Mucosa of gallbladder (tissue), 1 donor: ENCODE data around the gene KXD1. TPM values are rescaled to one million over a fixed set of nuclear protein-coding genes. Genes with fewer than 3 reads are reported as not detected.
"Not testable (repeated sequence)": the region's sequence is repeated elsewhere in the genome, so short reads cannot be mapped to it uniquely, and the experiment has no call there.

Source experiments
- DNase-seq: peaks from one replicate; pipeline ENCODE4 v3.0.0-alpha.2; 2020; ENCODE audit warnings: low spot score
- total RNA-seq: library from RNA; stranded (reverse); gene quantifications from one replicate; pipeline ENCODE4 v1.2.1, GENCODE V29; 2021
- donor health status: DM: no; HTN: no; CAD: no.

Gene KXD1
- total RNA-seq, 1 donor from 2014 or later, result 70.5 TPM

DNA sequence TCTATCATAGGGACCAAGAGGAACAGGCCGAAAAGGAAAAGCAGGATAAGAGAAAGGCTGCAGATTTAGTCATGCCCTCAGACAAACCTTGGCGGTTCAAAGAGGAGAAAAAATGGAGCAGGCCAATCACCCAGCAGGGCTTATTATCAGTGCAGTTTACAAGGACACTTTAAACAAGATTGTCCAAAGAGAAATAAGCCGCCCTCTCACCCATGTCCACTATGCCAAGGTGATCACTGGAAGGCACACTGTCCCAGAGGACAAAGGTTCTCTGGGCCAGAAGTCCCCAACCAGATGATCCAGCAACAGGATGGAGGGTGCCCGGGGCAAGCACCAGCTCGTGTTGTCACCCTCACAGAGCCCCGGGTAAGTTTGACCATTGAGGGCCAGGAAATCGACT is 22.6 kb downstream of the KXD1 start:
- no peak for DNase-seq

DNA sequence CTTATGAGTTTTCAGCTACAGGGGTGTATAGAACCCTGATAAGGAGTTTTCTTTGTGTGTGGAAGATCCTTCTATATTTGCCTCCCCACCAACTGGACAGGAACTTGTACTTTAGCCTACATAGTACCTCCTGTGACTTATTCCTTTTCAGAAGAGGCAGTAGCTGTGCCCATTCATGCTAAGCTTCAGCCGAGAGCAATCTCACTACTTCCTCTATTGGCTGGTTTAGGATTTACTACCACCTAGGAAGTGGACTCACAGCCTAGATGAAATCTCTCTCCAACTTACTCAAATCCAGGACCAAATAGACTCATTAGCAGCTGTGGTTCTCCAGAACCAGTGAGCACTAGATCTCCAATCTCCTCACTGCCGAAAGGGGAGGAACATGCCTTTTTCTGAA is 28.6 kb downstream of the KXD1 start:
- DNase-seq, result no peak

DNA sequence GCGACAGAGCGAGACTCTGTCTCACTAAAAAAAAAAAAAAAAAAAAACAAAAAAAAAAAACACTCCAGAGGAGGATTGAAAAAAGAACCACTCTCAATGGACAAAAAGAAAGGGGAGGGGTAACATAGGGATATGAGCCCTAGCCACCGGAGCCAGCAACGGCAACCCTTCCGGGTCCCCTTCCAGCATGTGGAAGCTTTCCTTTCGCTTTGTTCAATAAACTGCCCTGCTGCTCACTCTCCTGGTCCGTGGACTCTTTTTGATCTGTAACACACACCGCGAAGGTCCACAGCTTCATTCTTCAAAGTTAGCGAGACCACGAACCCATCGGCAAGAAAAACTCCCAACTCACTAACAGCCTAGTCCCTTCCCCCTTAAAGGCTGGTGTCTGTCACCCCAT is 29.9 kb downstream of the KXD1 start:
- no peak for DNase-seq

DNA sequence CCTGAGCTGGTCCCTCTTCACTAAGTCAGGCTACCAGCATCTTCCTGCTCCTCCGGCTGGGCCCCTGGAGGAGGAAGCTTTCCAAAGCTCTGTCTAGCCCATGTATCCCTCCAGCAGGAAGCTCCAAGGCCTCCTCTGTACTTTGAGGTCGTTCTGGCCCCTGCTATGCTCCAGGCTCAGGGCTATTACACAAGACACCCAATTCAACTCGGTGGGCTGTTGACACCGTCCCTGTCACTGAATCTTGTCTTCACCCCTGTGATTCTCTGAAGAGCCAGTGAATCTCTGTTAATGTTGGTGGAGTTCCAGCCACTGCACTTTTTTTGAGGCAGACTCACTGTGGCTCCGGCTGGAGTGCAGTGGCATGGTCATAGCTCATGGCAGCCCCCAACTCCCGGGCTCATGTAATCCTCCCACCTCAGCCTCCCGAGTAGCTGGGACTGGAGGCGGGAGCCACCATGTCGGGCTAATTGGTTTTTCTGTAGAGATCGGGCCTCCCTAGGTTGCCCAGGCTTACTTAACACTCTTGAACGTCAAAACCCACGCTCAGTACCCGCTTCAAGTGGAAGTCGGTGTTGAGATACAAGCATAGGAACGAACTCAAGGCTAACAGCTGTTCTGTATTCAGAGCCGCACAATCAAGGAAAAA is 30.4 kb downstream of the KXD1 start:
- DNase-seq, result no peak

DNA sequence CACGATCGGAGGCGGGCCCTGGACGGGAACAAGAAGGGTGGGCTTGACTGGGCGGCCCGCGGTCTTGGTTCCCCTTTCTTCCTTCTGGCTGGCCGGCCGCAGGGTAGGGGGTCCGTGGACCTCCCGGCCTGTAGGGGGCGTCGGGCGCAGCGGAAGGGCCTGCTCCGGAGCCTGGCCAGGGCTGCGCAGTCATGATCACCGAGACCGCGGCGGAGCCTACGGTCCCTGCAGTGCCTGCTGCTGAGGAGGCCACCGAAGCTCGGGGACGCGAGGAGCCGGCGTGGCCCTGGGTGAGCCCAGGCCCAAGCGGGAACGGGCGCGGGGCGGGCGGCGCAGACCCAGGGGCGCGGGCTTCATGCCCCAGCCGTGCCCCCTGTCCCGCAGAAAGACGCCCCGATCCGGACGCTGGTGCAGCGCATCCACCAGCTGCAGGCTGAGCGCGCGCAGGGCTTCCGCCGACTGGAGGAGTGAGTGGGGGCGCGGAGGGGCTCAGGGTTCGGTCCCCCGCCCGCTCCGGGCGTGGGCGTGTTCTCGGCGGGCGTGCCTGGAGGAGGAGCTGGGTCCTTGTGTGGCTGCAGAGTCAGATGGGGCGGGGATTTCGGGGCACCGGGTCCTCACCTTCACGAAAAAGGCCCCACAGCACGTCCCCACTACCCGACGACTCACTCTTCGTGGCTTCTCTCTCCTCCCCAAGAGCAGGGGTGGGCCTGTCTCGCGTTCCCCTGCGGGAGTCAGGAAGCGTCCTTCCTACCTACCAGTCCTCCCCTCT is 31.1 kb downstream of the KXD1 start, which contains the start of gene REX1BD:
REX1BD (plus strand) TSS at position 188 of the 769 bp plus-strand sequence; CDS start at position 192, 4 bp downstream.
- DNase-seq, result peak; percentile 81

DNA sequence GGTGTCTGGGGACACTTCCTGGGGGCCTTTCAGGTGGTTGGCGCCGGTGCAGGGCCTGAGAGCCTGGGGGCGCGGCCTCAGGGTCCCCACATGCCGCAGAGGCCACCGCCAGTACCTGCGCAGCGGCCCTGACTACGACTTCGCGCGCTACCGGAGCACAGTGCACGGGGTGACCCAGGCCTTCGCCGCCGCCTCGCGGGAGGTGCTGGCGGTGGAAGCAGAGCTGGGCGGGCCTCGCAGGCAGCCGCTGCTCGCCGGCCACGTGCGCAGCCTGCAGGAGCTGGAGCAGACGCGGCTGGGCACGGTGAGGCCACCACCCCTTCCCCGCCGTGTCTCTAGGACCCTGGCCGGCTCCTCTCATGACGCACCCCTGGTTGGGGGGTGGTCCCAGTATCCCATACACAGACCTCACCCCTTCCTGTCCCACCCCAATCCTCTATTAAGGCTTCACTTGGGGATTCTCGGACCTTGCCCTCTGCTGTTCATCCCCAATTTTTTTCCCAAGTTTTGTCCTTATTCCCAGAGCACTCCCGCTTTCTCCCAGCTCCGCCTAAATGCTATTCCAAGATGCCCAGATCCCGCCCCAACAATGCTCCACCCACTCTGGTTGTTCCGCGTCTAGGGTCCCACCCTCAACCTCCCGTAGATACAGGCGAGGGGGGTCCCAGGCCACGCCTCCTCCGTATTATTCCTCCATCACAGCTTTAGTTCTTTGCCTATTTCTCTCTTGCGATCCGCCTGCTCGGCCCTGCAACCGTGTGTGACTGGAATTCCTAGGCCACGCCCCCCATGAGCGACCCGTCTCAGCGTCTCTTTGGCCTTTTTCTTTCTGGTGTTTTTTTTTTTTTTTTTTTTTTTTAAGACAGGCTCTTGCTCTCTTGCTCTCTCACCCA is 32.0 kb downstream of the KXD1 start:
- DNase-seq, result peak; percentile 61

DNA sequence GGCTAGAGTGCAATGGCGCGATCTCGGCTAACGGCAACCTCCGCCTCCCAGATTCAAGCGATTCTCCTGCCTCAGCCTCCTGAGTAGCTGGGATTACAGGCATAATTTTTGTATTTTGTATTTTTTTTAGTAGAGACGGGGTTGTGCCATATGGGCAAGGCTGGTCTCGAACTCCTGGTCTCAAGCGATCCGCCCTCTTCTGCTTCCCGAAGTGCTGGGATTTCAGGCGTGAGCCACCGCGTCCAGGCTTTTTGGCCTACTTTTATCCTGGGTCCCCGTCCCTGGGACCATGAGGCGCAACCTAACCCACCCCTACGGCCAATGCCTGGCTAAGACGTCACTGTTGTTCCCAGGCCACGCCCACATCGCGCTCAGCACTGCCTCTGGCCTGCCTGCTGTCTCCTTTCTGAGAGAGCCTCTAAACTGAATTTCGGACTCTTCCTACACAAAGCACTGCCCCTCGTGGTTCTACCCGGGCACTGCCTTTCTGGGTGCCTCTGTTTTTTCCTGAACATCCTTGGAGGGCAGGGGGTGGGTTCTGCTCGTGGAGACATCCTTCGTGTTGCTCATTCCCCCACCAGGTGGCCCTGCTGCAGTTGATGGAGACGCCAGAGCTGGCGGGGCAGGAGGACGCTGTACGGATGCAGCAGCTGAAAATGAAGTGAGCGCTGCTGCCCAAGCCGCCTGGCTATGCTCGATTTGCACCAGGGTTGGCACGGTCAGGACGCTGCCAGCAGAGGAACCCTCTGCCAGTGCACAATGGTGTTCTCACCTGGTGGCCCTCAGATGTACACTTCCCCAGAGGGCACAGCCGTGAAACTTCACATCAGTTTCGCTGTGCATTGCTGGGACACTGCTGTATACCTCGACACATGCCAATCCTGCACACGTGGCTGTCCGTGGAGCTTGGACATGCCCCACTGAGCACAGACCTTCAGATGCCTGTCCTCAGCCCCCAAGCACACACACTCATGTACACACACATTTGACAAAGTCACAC is 32.9 kb downstream of the KXD1 start:
- DNase-seq, result peak; percentile 40

DNA sequence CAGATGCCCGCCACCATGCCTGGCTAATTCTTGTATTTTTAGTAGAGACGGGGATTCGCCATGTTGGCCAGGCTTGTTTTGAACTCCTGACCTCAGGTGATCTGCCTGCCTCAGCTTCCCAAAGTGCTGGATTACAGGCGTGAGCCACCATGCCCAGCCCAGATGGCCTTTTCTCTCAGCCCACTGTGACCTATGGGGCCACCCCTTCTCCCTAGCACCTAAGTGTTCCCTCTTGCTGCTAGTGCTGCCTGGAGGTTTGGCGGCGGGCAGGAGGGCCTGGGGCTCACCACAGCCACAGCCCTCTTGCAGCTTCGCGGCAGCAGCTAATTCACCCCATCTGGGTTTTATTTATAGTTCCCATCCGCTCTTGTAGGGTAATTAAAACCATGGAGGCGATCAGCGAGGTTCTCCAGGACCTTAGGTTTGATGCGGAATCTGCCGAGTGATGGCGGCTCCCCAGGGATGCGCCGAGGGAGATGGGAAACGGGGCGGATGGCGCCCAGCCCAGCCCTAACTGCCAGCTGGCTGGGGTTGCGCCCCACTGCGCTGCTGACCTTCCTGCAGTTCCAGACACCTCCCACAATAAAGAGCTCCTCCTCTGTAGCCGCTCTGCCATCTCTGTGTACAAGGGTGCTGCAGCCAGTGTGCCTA is 34.2 kb downstream of the KXD1 start:
- DNase-seq, result no peak

DNA sequence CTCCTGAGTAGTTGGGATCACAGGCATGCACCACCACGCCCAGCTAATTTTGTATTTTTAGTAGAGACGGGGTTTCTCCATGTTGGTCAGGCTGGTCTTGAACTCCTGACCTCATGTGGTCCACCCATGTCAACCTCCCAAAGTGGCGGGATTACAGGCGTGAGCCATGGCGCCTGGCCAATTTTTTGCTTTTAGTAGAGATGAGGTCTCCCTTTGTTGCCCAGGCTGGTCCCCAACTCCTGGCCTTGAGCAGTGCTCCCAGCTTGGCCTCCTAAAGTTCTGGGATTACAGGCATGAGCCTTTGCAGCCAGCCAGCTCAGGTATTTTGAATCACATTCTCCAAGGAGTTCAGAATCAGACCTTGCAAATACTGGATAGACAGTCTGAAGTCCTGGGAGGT is 35.1 kb downstream of the KXD1 start:
- DNase-seq, result not testable (repeated sequence)

DNA sequence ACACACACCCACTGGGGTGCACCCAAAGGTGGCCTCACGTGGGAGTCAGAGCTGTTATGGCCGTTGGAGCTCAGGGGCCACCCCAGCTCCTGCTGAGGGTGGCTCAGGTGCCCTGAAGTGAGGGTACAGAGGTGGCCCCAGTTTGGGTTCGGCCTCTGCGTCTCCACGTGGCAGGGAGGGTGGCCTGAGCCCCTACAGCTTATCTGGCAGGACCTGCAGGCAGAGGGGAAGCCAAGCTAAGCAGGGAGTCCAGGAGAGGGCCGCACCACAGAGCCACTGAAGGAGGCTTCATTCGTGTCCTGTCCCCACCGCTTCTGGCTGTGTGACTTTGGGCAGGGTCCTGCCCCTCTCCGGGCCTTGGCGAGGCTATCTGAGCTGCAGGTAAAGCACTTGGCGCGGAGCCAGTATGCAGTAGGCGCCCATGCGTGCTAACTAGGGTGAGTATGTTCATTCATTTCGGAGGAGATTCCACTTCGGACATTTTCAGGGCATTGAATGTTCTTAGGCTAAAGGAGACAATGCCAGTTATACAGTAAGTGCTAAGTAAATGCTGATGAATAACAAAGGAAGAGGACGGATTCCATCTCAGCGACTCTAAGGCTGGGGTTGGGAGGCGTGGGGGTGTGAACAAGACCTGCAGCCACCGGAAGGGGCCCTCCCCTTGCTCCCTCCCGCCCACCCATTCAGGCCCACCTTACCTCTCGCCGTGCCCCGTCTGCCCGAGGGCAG is 35.9 kb downstream of the KXD1 start:
- DNase-seq, result no peak

DNA sequence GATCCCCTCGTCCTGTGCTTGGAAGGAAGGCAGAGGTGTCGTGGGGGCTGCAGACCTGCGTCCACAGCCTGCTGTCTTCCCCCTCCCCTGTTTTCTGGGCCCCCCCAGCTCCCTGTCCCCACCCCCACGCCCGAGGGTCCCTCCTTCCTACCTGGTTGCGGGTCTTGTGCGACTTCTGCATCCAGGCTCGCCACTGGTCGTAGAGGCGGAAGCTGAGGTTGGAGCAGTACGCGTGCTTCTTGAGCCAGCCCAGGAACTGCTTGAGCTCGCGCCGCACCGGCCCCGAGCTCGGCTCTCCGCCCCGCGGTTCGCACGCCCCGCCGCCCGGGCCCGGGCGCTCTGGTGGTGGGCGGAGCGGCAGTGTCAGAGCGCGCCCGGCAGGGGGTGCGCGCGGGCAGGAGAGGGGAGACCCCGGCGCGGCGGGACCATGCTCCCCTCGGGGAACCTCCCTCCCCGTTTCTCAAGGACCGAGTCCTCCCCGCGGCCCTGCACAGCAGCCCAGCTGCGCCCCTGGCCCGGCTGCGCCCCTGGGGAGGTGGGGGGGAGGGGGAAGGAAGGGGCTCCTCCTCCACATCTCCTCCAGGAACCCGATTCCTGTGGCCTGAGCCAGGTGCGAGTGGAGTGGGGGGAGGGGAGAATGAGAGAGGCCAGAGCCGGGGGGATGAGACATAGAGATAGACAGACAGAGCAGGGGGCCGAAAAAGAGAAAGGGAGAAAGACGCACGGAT is 36.6 kb downstream of the KXD1 start:
- DNase-seq, result peak; percentile 74

DNA sequence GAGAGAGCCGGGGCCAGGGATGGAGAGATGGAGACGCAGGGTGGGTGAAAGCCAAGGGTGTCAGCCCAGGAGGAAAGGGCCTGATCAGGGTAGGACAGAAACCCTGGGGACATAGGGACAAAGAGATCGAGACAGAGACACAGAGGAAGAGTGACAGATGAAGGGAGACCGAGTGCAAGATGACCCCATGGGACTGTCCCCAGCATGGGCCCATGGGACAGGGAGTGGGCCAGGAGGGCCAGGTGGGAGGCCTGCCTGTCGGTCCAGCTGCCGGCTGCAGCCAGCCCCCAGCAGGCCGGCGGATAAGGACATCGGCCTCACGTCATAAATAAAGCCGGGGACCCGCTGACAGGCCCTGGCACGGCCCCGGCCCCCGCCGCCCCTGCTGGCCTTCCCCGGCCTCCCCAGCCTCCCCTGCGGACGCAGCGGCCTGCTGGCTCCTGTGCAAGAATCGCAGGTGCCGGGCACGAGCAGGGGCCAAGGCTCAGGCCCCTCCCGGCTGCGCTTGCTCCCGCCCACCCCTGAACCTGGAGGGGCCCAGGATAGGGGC is 37.2 kb downstream of the KXD1 start:
- no peak for DNase-seq

DNA sequence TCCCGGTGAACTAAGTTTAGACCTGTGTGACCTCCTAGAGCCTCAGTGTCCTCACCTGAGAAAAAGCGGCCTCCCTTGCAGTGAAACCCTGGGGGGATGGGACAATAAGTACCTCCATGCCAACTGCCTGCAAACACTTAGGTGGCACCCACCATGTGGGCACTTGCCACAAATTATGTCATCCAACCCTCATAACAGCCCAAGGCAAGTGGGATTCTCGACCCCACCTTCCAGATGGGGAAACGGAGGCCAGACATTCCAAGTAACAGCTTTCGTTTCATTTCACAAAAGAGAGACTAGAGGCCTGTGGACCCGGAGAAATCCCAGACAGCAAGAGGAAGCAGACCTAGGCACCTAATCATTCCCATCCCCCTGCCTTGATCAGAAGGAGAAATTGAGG is 37.8 kb downstream of the KXD1 start:
- no peak for DNase-seq

DNA sequence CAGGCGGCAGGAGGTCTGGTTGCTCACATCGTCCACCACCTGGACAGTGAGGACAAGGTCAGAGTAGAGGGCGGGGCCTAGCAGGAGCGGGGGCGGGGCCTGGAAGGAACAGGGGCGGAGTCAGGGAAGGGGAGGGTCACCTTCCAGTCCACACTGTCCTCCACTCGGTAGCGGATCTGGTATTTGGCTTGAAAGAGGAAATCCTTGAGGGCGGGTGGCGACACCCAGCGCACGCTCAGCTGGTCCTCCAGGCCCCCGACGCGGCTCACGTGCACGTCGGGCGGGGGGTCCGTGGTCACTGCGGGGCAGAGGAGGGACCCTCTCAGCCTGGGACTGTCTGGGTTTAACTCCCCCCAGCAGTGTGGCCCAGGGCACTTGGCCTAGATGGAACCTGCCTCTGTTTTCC is 39.1 kb downstream of the KXD1 start:
- DNase-seq, result peak; percentile 34

DNA sequence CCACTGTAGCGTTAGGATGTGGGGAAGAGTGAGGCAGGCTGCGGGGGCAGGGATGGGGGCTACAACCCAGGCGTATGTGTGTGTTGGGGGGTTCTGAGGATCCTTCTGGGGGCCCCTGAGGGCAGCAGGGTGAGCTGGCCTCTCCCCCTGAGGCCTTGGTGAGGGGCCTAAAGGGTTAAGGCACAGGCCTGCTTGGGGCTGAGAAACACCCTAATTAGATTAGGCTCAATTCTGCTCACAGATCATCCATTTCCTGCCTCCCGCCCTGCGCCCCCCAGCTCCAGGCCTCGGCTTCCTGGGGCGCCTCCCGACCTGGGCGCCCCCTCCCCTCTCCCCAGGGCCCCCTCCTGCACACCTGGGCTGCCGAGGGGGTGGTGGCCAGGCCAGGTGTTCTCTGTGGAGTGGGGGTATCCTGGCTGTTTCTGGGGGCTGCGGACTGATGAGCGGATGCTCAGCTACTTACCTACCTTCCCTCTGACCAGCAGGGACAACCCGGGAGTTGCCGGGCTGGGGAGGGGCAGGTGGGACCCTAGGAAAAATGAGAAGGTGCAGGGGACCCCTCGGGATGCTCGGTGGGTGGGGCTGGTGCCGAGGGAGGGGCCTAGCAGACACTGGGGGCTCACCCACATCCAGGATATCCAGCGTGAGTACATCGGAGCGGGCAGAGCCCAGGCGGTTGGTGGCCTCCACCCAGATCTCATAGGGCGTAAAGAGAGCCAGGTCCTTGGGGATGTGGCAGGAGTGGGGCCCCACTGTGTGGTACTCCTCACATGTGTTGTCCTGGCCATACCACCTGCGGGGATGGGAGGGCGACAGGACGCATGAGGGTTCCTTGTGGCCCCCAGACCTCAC is 40.4 kb downstream of the KXD1 start:
- DNase-seq, result no peak

DNA sequence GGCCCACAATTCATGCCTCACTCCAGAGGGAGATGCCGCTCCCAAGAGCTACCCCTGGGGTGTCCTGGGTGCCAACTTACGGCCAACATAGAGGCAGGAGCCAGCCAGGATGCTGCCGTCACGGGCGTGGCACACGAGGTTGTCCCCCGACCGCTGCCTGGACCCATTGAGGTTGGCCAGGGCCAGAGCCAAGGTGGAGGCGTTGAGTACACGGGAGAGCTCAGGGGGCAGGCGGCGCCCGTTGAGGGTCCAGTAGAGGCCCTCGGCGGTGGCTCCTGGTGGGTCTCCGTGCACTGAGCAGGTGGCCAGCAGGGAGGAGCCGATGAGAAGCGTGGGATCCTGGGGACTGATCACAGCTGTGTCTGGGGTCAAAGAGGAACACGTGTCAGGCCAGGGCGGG is 41.8 kb downstream of the KXD1 start:
- DNase-seq, result no peak

DNA sequence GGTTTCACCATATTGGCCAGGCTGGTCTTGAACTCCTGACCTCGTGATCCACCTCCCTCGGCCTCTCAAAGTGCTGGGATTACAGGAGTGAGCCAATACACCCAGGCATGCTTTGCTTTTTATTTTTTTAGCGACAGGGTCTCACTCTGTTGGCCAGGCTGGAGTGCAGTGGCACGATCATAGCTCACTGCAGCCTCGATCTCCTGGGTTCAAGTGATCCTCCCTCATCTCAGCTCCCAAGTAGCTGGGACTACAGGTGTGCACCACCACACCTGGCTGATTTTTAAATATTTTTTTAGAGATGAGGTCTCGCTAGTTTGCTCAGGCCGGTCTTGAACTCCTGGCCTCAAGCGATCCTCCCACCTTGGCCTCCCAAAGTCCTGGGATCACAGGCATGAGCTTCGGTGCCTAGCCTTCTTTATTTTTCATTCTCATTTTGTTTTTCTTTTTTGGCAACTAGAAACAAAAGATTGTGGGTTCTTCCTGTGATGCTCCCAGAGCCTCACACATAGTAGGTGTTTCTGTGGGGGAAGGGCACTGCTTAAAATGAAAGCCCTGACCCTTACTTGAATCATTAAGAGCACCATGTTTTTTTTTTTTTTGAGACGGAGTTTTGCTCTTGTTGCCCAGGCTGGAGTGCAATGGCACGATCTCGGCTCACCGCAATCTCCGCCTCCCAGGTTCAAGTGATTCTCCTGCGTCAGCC is 43.2 kb downstream of the KXD1 start:
- DNase-seq, result not testable (repeated sequence)
